Gastrocnemius medialis (tissue), 4 donors: ENCODE data around the gene P2RY4. TPM values are rescaled to one million over a fixed set of nuclear protein-coding genes. Genes with fewer than 3 reads are reported as not detected.

Experiments
- ATAC-seq, 2 donors: fragments of 150-250 bp; one replicate each; pipeline ENCODE4 v1.9.1; 2016
- DNase-seq, 2 donors: peaks; one replicate each; pipeline ENCODE4 v3.0.0-alpha.2; 2019
- H3K27ac ChIP-seq, 4 donors: fragments of 200-600 bp; sonication (generic); 1 replicate in 1 of 4; 2 replicates in 3 of 4; pipeline ENCODE4 v1.5.1; 2016 to 2018; ENCODE audit warnings: mild to moderate bottlenecking in 2 of 4, moderate library complexity in 1 of 4
- H3K27me3 ChIP-seq, 3 donors: fragments of 200-600 bp; sonication (generic) in 2 of 3; 1 replicate in 1 of 3; 2 replicates in 2 of 3; pipeline versions ENCODE4 v1.5.1 to v1.6.0; 2016 to 2019; ENCODE audit warnings: mild to moderate bottlenecking in 1 of 3, moderate library complexity in 1 of 3
- H3K36me3 ChIP-seq, 2 donors: fragments of 200-600 bp; sonication (generic) in 1 of 2; one replicate each; pipeline ENCODE4 v1.5.1; 2017 to 2018
- H3K4me1 ChIP-seq, 2 donors: fragments of 200-600 bp; sonication (generic) in 1 of 2; one replicate each; pipeline ENCODE4 v1.5.1; 2016 to 2017; ENCODE audit warnings: mild to moderate bottlenecking in 2 of 2
- H3K4me3 ChIP-seq, 4 donors: fragments of 200-600 bp; sonication (generic) in 3 of 4; 1 replicate in 1 of 4; 2 replicates in 3 of 4; pipeline ENCODE4 v1.5.1; 2016 to 2019; ENCODE audit warnings: mild to moderate bottlenecking in 2 of 4
- H3K9me3 ChIP-seq, 3 donors: fragments of 200-600 bp; sonication (generic) in 2 of 3; 1 replicate in 1 of 3; 2 replicates in 2 of 3; pipeline ENCODE4 v1.5.1; 2016 to 2019
- CTCF ChIP-seq, 5 experiments: fragments of 450-650 bp in 3 of 5; fragments of 200-600 bp in 2 of 5; sonication (generic) in 2 of 5; IDR thresholded peaks in 4 of 5; conservative IDR thresholded peaks in 1 of 5; 1 replicate in 4 of 5; 2 replicates in 1 of 5; pipeline ENCODE4 v1.5.1; 2016 to 2019; ENCODE audit warnings: antibody characterized with exemption in 5 of 5, mild to moderate bottlenecking in 3 of 5, moderate library complexity in 3 of 5
- POLR2A ChIP-seq, 2 donors: fragments of 450-650 bp; IDR thresholded peaks; one replicate each; pipeline ENCODE4 v1.6.1; 2017; ENCODE audit warnings: antibody characterized with exemption in 2 of 2, mild to moderate bottlenecking in 2 of 2, moderate library complexity in 2 of 2
- in situ Hi-C, 4 donors: fragments of 200-750 bp; cut with MboI; loops; one replicate each; pipeline versions ENCODE4 v1.15.0 to v1.8.0; 2017; ENCODE audit warnings: low sequenced_read_pairs in 4 of 4
- intact Hi-C: fragments of 100-400 bp; cut with DNase I; formaldehyde crosslinking; loops from one replicate; pipeline ENCODE4 v1.15.1; 2023; ENCODE audit warnings: low total_unique reads
- total RNA-seq, 4 donors: library from RNA; depleted of rRNA; stranded (reverse); fragments of >200 nt; gene quantifications; one replicate each; pipeline versions ENCODE4 v1.1.0 to v1.2.3, GENCODE V29; 2016

Gene P2RY4
- total RNA-seq, result not detected

- in situ Hi-C loops, result no loop called here
- intact Hi-C loops, result no loop called here
- no peak for TF ChIP-seq POLR2A (IDR thresholded peaks at IDR 0.05)
- no peak for TF ChIP-seq CTCF (IDR thresholded peaks at IDR 0.05 in 4 of 5, conservative IDR thresholded peaks at IDR 0.05 in 1 of 5)
- Histone ChIP-seq H3K27me3 (no peaks in the 10 kb centered on the region), H3K4me1 (no peaks in the 10 kb centered on the region), H3K9me3 (no peaks in the 10 kb centered on the region), H3K27ac (no peak within 1 kb of the TSS), H3K36me3 (no peaks in the 10 kb centered on the region), H3K4me3 (no peak within 1 kb of the TSS)
- no peak for ATAC-seq
- no peak for DNase-seq
Measured at GRCh38 chrX:70260104-70260503, at the start of gene P2RY4. P2RY4 (minus strand) TSS chrX:70260204; CDS start chrX:70259624, 580 bp downstream.

- no peak for ATAC-seq
- no peak overlapping the region for H3K4me3 ChIP-seq
Measured at GRCh38 chrX:70301716-70302115, 41.7 kb upstream of the P2RY4 start.

GRCh38 chrX:70293621-70294020 is 33.6 kb upstream of the P2RY4 start:
- no peak overlapping the region for H3K27ac ChIP-seq
- ATAC-seq (no peak), DNase-seq (no peak)
- in situ Hi-C loops, result no loop called here
- no peaks in the 10 kb centered on the region for H3K36me3 ChIP-seq
- TF ChIP-seq POLR2A (IDR thresholded peaks at IDR 0.05), result no peak
- no peak for TF ChIP-seq CTCF (IDR thresholded peaks at IDR 0.05 in 4 of 5, conservative IDR thresholded peaks at IDR 0.05 in 1 of 5)
- H3K9me3 ChIP-seq, result no peaks in the 10 kb centered on the region
- H3K27me3 ChIP-seq, result no peaks in the 10 kb centered on the region
- H3K4me3 ChIP-seq, result no peak overlapping the region
- peaks cover 3 to 9% of the 10 kb centered on the region in 2 donors for H3K4me1 ChIP-seq
- intact Hi-C loops, result no loop called here

More at GRCh38 chrX:70301716-70302115, 41.7 kb upstream of the P2RY4 start:
- H3K9me3 ChIP-seq, result no peaks in the 10 kb centered on the region
- H3K4me1 ChIP-seq, result no peaks in the 10 kb centered on the region
- intact Hi-C loops, result no loop called here
- DNase-seq, result no peak
- in situ Hi-C loops, result no loop called here
- H3K36me3 ChIP-seq, result no peaks in the 10 kb centered on the region
- no peak overlapping the region for H3K27ac ChIP-seq
- TF ChIP-seq POLR2A (IDR thresholded peaks at IDR 0.05), result no peak
- no peaks in the 10 kb centered on the region for H3K27me3 ChIP-seq

GRCh38 chrX:70292788-70293187 is 32.8 kb upstream of the P2RY4 start:
- peaks cover 3 to 9% of the 10 kb centered on the region in 2 donors for H3K4me1 ChIP-seq
- no peak overlapping the region for H3K4me3 ChIP-seq
- no peaks in the 10 kb centered on the region for H3K27me3 ChIP-seq
- ATAC-seq (no peak), DNase-seq (no peak)
- intact Hi-C loops (no loop called here), in situ Hi-C loops (no loop called here)
- TF ChIP-seq CTCF (IDR thresholded peaks at IDR 0.05 in 4 of 5, conservative IDR thresholded peaks at IDR 0.05 in 1 of 5) (no peak), POLR2A (IDR thresholded peaks at IDR 0.05) (no peak)
- no peaks in the 10 kb centered on the region for H3K9me3 ChIP-seq
- no peaks in the 10 kb centered on the region for H3K36me3 ChIP-seq
- no peak overlapping the region for H3K27ac ChIP-seq

GRCh38 chrX:70289793-70290770 is 30.1 kb upstream of the P2RY4 start, which contains the start of the genes KIF4A and PDZD11:
KIF4A (plus strand) TSS chrX:70290104; CDS start chrX:70290459, 355 bp downstream.
PDZD11 (minus strand) TSS chrX:70289927; CDS start chrX:70289341, 586 bp downstream.
- Histone ChIP-seq H3K9me3 (no peaks in the 10 kb centered on the region), H3K4me1 (peaks cover 3 to 9% of the 10 kb centered on the region in 2 donors), H3K36me3 (no peaks in the 10 kb centered on the region), H3K27me3 (no peaks in the 10 kb centered on the region), H3K4me3 (peak within 1 kb of the TSS; percentile 55 to 64 (median 60)), H3K27ac (peak within 1 kb of the TSS; percentile 64 to 72 (median 69))
- ATAC-seq (peak; percentile 85 to 99), DNase-seq (peak; percentile 56 to 72)
- intact Hi-C loops (loop anchor here (1.0 kb wide), 1 partner anchor 144 kb away; no protein-coding TSS in a partner anchor), in situ Hi-C loops (no loop called here)
- peak in 1 of 2 donors; percentile 15 for TF ChIP-seq POLR2A (IDR thresholded peaks at IDR 0.05)
- TF ChIP-seq CTCF (IDR thresholded peaks at IDR 0.05 in 4 of 5, conservative IDR thresholded peaks at IDR 0.05 in 1 of 5), result no peak
